Fibroblast of lung (primary cell): ENCODE results near the gene MEIS2.

Source experiments
- CTCF ChIP-seq, 2 donors: IDR thresholded peaks in 1 of 2; conservative IDR thresholded peaks in 1 of 2; 1 replicate in 1 of 2; 2 replicates in 1 of 2; pipeline ENCODE4 v1.5.1; 2011 to 2012; ENCODE audit warnings: low read length in 2 of 2, control low read depth in 1 of 2, inconsistent platforms in 1 of 2, low read depth in 1 of 2, mild to moderate bottlenecking in 1 of 2
- EZH2 ChIP-seq: IDR thresholded peaks from 2 replicates; pipeline ENCODE4 v1.5.1; 2012; ENCODE audit warnings: low read length, control low read depth, mild to moderate bottlenecking; ENCODE audit errors: missing control alignments

- TF ChIP-seq CTCF (conservative IDR thresholded peaks at IDR 0.05 in 1 of 2, IDR thresholded peaks at IDR 0.05 in 1 of 2; ENCODE audit: low read depth in 1 of 2, low read length in 2 of 2): no peak
- no peak for TF ChIP-seq EZH2
These were observed 155.9 kb downstream of the MEIS2 start for GRCh38 chr15:36944442-36944841.
